Neural progenitor cell (in vitro differentiated cells): ENCODE results near the gene SCIMP.

Experiments used
- EZH2 ChIP-seq: fragments of 200-600 bp; sonication (generic); IDR thresholded peaks from 2 replicates; pipeline ENCODE4 v1.6.1; 2017; ENCODE audit warnings: antibody characterized with exemption, mild to moderate bottlenecking, moderate library complexity
- TF ChIP-seq, protein P1 (sequence below): fragments of 200-600 bp; sonication (generic); IDR thresholded peaks from 2 replicates; pipeline ENCODE4 v1.5.1; 2017; ENCODE audit warnings: antibody characterized with exemption, mild to moderate bottlenecking

DNA sequence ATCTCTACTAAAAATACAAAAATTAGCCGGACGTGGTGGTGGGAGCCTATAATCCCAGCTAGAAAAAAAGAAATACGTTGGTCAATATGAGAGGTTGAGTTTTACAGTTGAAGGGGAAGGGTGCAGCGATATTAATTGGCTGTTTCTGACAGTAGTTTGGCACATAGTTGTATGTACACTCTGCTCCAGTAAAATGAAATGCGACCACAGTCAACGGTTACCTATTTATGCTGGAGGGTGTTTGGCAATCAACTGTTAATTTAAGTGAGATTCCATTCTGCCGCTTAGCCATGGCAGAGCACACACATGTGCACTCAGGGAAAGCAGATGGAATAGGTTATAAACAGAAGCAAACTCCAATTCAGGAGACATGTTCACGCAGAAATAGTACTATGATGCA is 33.6 kb downstream of the SCIMP start:
- TF ChIP-seq, protein P1, sequence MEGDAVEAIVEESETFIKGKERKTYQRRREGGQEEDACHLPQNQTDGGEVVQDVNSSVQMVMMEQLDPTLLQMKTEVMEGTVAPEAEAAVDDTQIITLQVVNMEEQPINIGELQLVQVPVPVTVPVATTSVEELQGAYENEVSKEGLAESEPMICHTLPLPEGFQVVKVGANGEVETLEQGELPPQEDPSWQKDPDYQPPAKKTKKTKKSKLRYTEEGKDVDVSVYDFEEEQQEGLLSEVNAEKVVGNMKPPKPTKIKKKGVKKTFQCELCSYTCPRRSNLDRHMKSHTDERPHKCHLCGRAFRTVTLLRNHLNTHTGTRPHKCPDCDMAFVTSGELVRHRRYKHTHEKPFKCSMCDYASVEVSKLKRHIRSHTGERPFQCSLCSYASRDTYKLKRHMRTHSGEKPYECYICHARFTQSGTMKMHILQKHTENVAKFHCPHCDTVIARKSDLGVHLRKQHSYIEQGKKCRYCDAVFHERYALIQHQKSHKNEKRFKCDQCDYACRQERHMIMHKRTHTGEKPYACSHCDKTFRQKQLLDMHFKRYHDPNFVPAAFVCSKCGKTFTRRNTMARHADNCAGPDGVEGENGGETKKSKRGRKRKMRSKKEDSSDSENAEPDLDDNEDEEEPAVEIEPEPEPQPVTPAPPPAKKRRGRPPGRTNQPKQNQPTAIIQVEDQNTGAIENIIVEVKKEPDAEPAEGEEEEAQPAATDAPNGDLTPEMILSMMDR: no peak
- no peak for TF ChIP-seq EZH2
